Loucy (cell line): ENCODE measurements around the gene SSPN.

Experiments
- H2AFZ ChIP-seq: fragments of 200-600 bp; sonication (generic); 2 replicates; pipeline ENCODE4 v1.6.0; 2016; ENCODE audit warnings: antibody characterized with exemption, mild to moderate bottlenecking, low read length, moderate library complexity
- H3F3A ChIP-seq: fragments of 200-600 bp; 2 replicates; pipeline ENCODE4 v1.6.0; 2016; ENCODE audit warnings: antibody characterized with exemption, low read depth, mild to moderate bottlenecking
- H3K27me3 ChIP-seq: fragments of 200-600 bp; sonication (generic); 2 replicates; pipeline ENCODE4 v1.6.1; 2014; ENCODE audit warnings: low read length, mild to moderate bottlenecking; ENCODE audit not compliant: insufficient read depth, poor library complexity, severe bottlenecking
- H3K36me3 ChIP-seq: fragments of 200-600 bp; sonication (generic); 2 replicates; pipeline ENCODE4 v1.6.1; 2016; ENCODE audit warnings: low read length; ENCODE audit not compliant: insufficient read depth
- H3K4me1 ChIP-seq: fragments of 200-600 bp; sonication (generic); 2 replicates; pipeline ENCODE4 v1.5.1; 2014; ENCODE audit warnings: low read length, mild to moderate bottlenecking; ENCODE audit not compliant: insufficient read depth, poor library complexity, severe bottlenecking
- H3K4me2 ChIP-seq: fragments of 200-600 bp; sonication (generic); 2 replicates; pipeline ENCODE4 v1.6.0; 2014; ENCODE audit warnings: antibody characterized with exemption, low read length, low read depth, mild to moderate bottlenecking; ENCODE audit not compliant: poor library complexity, severe bottlenecking
- H3K4me3 ChIP-seq: fragments of 200-600 bp; sonication (generic); 2 replicates; pipeline ENCODE4 v1.5.1; 2014; ENCODE audit warnings: low read length, mild to moderate bottlenecking, mixed read lengths; ENCODE audit not compliant: poor library complexity, severe bottlenecking
- H3K79me2 ChIP-seq: fragments of 200-600 bp; sonication (generic); 2 replicates; pipeline ENCODE4 v1.6.1; 2014; ENCODE audit warnings: low read length; ENCODE audit not compliant: insufficient read depth
- H3K9ac ChIP-seq: fragments of 200-600 bp; sonication (generic); 2 replicates; pipeline ENCODE4 v1.6.0; 2014; ENCODE audit warnings: mild to moderate bottlenecking, low read depth, low read length, moderate library complexity; ENCODE audit not compliant: poor library complexity, severe bottlenecking
- H3K9me2 ChIP-seq: fragments of 200-600 bp; sonication (generic); replicated peaks from 2 replicates; pipeline ENCODE4 v1.6.1; 2016; ENCODE audit warnings: low read depth, low read length, mixed read lengths
- H3K9me3 ChIP-seq: fragments of 200-600 bp; sonication (generic); 2 replicates; pipeline ENCODE4 v1.6.1; 2014; ENCODE audit warnings: mild to moderate bottlenecking, antibody characterized with exemption, low read length, low read depth; ENCODE audit not compliant: insufficient read depth
- H4K20me1 ChIP-seq: fragments of 200-600 bp; sonication (generic); 2 replicates; pipeline ENCODE4 v1.6.0; 2014; ENCODE audit warnings: antibody characterized with exemption, low read length, mild to moderate bottlenecking; ENCODE audit not compliant: insufficient read depth, poor library complexity, severe bottlenecking
- EZH2phosphoT487 ChIP-seq: fragments of 200-600 bp; IDR thresholded peaks from 2 replicates; pipeline ENCODE4 v1.6.1; 2018; ENCODE audit warnings: antibody characterized with exemption, mild to moderate bottlenecking, moderate library complexity, borderline replicate concordance
- TF ChIP-seq, protein P1 (sequence below): fragments of 200-600 bp; sonication (generic); conservative IDR thresholded peaks from 2 replicates; pipeline ENCODE4 v1.5.1; 2014; ENCODE audit warnings: mild to moderate bottlenecking, antibody characterized with exemption, low read length

Gene SSPN

DNA sequence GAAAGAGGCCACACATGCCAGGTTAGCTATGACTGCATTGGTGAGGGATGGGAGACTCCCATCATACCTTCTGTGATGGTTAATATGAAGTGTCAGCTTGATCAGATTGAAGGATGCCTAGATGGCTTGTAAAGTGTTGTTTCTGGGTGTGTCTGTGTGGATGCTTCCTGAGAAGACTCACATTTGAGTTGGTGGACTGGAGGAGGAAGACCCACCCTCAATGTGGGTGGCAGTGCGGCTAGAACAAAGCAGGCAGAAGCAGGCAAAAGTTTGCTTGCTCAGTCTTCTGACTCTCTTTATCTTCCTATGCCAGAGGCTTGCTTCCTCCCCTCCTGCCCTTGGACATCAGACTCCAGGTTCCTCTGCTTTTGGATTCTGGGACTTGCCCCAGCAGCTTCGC is 88.2 kb downstream of the SSPN start:
- H3F3A ChIP-seq = no peaks in the 10 kb centered on the region
- H3K27me3 ChIP-seq = no peaks in the 10 kb centered on the region
- TF ChIP-seq, protein P1, sequence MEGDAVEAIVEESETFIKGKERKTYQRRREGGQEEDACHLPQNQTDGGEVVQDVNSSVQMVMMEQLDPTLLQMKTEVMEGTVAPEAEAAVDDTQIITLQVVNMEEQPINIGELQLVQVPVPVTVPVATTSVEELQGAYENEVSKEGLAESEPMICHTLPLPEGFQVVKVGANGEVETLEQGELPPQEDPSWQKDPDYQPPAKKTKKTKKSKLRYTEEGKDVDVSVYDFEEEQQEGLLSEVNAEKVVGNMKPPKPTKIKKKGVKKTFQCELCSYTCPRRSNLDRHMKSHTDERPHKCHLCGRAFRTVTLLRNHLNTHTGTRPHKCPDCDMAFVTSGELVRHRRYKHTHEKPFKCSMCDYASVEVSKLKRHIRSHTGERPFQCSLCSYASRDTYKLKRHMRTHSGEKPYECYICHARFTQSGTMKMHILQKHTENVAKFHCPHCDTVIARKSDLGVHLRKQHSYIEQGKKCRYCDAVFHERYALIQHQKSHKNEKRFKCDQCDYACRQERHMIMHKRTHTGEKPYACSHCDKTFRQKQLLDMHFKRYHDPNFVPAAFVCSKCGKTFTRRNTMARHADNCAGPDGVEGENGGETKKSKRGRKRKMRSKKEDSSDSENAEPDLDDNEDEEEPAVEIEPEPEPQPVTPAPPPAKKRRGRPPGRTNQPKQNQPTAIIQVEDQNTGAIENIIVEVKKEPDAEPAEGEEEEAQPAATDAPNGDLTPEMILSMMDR = no peak
- TF ChIP-seq EZH2phosphoT487 = no peak
- no peaks in the 10 kb centered on the region for H4K20me1 ChIP-seq
- no peaks in the 10 kb centered on the region for H3K9me3 ChIP-seq
- H3K4me1 ChIP-seq = no peaks in the 10 kb centered on the region
- no peaks in the 10 kb centered on the region for H3K36me3 ChIP-seq
- H3K79me2 ChIP-seq = no peaks in the 10 kb centered on the region
- no peak overlapping the region for H2AFZ ChIP-seq
- H3K4me2 ChIP-seq = no peak overlapping the region
- no peak overlapping the region for H3K9ac ChIP-seq
- no peak overlapping the region for H3K4me3 ChIP-seq
- no peaks in the 10 kb centered on the region for H3K9me2 ChIP-seq

DNA sequence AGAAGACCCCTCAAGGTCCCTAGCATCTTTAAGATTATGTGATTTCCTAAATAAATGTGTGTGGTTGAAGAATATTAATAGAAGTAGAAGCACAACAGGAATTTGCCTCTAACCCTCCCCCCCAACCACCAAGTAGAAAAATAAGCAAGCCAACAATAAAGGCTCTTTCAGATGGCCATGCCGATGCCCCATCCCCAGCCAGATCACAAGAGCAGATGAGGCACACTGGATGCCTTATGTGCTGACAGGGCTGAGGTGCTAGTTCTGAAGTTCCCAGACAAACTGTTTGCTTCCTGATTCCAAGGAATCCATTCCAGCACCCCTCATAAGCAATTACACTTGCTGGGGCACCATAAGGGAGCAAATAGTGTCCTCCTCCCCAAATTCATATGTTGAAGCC is 90.0 kb downstream of the SSPN start:
- Histone ChIP-seq H3K36me3 (no peaks in the 10 kb centered on the region), H3K79me2 (no peaks in the 10 kb centered on the region), H3K4me2 (no peak overlapping the region), H3K27me3 (no peaks in the 10 kb centered on the region), H3K9me3 (no peaks in the 10 kb centered on the region), H4K20me1 (no peaks in the 10 kb centered on the region), H3F3A (no peaks in the 10 kb centered on the region), H3K9ac (no peak overlapping the region), H3K4me1 (no peaks in the 10 kb centered on the region), H3K9me2 (no peaks in the 10 kb centered on the region), H3K4me3 (no peak overlapping the region), H2AFZ (no peak overlapping the region)
- TF ChIP-seq, protein P1 = no peak
- no peak for TF ChIP-seq EZH2phosphoT487

DNA sequence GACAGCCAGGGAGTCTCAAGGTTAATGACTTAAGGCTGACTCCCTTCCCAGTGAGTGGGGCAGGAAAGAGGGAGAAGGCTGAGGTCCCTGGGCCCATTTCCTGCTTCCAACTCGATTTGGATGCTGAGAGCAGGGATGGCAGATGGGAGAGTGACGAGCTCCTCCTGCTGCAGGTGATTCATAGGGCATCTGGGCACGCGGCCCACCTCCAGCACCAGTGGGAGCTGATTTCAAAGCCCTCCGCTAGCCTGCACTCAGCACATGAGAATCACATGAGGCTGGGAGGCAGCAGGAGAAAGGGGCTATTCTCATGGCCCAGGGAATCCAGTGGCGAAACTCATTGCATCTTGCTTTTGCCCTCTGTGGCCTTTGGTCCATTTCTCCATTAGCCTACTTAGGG is 90.8 kb downstream of the SSPN start:
- Histone ChIP-seq H3K9me3 (no peaks in the 10 kb centered on the region), H3K9ac (no peak overlapping the region), H3F3A (no peaks in the 10 kb centered on the region), H2AFZ (no peak overlapping the region), H3K4me1 (no peaks in the 10 kb centered on the region), H3K79me2 (no peaks in the 10 kb centered on the region), H4K20me1 (no peaks in the 10 kb centered on the region), H3K27me3 (no peaks in the 10 kb centered on the region), H3K9me2 (no peaks in the 10 kb centered on the region), H3K4me2 (no peak overlapping the region), H3K36me3 (no peaks in the 10 kb centered on the region), H3K4me3 (no peak overlapping the region)
- TF ChIP-seq EZH2phosphoT487 = no peak
- TF ChIP-seq, protein P1 = no peak
